CD4-positive, alpha-beta T cell treated with Interleukin-15 for 4 hours (primary cell): ENCODE measurements around the gene COL9A3.

Source experiments
- DNase-seq: peaks from one replicate; pipeline ENCODE4 v3.0.0-alpha.2; 2020; ENCODE audit warnings: low spot score

The COL9A3 gene

DNA sequence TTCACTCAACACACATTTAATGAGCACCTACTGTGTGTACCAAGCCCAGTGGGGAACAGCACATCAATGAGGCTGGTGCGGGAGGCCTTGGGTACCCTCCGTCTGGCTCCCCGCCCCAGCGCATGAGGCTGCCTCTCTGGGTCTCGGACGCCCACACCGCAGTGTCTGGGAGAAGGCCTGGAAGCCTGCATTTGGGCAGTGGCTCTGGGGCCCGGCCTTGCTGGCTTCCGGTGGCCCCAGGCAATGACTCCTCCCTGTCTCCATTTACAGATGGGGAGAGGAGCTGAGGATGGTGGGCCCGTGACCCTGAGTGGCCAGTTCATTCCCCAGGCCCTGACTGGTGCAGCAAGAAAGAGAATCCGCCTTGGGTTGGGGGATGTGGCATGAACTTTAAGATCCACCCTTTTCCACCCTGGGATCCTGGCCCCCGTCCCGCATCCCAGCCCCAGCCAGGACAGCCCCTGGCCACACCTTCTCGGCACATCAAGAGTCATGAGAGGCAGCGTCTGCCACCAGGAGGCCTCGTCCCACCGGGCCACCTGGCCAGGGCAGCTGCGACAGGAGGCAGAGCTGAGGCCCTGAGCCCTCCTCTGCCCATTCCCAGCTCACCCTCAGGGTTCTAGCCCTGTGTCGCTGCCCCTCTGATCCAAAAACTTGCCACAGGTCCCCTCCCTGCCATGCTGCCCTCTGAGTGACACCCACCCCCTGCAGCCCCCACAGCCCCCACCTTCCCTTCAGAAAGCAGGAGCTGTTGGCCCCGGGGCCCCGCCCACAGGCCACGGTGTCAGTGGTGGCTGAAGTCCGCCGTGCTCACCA lies 38.0 kb upstream of the COL9A3 start:
- DNase-seq: no peak

DNA sequence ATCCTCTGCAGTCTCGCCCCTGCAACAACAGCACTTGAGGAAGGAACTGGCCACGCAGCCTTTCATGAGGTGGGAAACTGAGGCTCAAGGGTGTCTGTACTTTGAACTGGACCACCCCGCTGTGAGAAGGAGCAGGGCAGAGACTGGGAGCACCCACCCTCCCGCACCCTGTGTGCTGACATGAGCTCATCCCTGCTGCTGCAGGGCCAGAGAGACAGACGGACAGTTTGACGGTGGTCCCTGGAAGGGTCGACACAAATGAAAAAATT lies 37.5 kb upstream of the COL9A3 start:
- DNase-seq: no peak

DNA sequence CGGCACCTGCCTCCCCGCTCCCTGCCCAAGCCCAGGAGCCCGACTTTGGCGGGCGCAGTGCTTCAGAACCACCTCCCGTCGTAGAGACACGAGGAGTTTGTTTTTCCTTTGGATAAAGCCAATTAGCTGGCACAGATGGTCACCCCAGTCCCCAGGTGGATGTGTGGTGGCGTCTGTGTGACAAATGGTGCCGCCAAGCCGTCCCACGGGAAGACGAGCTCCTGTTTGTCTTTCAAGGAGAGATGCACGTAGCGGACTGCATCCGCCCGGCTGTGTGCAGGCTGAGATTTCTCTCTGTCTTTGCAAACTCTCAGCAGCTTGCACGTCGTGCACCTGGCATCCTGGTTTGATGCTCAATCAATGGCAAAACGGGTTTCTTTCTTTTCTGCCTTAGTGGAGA lies 36.6 kb upstream of the COL9A3 start:
- no peak for DNase-seq

DNA sequence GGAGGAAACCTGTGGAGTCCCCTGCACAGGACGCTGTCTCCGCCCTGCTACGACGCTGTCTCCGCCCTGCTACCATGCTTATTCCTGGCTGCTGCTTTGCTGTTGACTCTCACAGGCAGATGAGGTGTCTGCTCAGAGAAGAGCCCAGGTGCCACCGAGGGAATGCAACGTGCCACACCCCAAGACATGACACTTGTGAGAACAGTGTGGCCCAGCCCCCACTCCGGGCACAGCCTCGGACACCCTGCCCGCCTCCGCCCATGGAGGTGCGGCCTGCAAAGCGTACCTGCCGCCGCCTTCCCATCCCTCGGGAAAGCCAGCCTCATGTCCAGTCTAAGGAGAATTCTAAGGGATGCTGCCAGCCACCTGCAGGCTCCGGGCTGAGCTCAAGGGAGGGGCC lies 36.2 kb upstream of the COL9A3 start:
- no peak for DNase-seq

DNA sequence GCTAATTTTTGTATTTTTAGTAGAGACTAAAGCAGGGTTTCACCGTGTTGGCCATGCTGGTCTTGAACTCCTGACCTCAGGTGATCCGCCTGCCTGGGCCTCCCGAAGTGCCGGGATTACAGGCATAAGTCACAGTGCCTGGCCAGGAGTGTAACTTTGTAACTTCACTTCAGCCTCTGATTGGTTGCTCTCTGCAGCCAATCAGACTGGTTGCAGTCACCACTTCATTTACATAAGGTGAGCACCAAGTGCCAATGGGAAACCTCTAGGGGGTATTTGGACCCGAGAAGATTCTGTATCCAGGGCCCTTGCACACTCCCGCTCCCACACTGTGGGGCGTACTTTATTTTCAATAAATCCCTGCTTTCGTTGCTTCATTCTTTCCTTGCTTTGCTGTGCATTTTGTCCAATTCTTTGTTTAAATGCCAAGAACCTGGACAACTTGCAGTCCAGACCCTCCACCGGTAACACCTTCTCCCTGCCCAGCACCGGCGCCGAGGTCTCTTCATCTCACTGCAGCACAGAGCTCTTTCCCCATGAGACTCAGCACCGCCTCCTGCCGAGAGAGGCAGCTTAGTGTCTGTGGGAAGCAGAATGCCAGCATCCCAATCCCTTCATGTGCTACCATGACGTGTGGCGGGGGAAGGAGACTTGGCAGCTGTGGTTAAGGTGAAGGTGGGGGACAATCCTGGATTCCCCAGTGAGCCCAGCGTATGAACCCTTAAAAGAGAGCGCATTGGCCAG lies 34.5 kb upstream of the COL9A3 start:
- DNase-seq: no peak

DNA sequence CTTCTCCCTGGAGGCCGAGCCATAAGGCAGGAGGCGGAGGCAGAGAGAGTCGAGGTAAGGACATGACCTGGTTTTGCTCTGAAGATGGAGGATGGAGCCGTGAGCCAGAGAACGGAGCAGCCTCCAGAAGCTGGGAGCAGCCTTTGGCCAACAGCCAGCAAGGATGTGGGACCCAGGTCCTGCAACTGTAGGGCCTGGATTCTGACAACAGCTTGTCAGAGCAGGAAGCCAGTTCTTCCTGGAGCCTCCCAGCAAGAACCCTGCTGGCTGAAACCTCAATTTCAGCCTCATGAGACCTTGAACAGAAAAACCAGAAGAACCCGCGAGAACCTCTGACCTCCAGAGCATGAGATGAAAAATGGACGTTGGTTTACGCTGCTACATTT lies 34.0 kb upstream of the COL9A3 start:
- no peak for DNase-seq

DNA sequence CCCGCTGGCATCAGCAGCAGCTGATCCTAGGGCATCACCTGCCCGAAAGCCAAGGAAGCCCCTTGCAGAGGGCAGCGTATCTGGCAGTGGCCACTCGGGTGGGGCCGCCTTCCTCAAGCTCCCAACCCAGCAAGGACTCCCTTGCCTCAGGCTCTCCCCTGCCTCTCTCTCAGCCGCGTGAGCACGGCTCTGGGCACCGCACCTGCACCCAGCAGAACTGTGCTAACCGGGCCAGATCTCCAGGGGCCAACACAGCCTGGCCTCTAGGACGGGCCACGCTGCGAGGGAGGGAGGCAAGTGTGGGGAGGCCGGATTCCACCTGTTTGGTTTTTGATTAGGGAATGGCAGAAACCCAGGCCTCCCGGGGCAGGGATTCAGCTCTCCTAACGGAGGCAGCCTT lies 32.4 kb upstream of the COL9A3 start:
- no peak for DNase-seq

DNA sequence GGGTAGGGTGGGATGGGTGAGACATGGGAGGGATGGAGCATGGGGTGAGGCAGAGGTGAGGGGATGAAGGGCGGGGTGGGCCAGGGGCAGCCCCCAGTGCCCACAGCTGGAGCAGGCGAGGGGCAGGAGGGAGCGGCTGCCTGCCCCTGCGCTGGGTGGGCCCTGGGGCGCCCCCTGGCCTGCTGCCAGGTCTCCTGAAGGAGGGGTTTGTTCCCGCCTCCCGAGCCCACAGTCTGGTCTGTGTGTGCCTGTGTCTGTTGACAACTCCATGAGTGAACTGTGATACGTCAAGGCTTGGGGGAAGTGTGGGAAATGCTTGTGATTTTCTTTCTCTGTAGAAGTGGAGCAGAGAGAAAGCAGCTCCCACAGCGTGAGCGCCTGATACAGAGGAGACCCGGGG lies 31.5 kb upstream of the COL9A3 start:
- no peak for DNase-seq

DNA sequence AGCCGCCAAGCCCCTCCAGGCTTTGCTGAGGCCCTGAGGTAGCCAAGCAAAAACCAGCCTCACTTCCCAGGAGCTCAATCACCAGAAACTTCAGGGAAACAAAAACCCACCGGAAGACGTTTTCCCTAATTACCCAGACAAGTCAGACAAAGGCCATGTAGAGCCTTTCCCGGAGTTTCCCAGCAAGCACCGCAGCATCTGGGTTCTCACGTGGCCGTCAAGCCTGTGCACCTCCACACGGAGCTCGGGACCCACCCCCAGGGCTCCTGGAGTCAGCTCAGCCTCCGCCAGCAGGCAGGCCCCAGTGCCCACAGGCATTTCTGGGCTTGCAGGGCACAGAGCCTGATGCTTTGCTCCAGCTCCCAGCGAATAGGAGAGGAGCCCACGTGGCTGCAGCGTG lies 30.7 kb upstream of the COL9A3 start:
- no peak for DNase-seq

DNA sequence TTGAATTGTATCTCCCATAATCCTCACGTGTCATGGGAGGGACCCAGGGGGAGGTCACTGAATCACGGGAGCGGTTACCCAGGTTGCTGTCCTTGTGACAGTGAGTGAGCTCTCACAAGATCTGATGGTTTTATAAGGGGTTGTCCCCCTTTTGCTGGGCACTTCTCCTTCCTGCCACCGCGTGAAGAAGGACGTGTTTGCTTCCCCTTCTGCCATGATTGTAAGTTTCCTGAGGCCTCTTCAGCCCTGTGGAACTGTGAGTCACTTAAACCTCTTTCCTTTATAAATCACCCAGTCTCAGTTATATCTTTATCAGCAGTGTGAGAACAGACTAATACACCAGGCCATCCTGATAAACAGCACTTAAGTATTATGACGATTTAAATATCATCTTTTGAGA lies 29.5 kb upstream of the COL9A3 start:
- no peak for DNase-seq

DNA sequence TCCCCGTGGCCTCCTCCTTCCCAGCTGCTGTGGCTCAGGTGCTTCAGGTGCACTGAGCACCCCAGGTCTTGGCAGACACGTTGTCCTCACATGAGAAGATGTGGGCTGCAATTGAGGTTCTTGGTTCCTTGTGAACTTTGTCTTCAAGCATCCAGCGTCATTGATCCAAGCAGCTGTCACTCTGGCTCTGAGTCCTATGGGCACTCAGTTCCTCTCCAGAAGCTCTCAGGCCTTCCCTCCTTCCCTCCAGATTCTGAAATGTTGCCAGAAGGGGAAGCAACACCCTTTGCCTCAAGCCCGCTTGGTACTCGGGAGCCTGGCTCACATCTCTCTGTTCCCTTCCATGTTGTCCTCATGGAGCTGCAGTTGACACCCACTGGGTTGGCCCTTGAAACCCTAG lies 29.0 kb upstream of the COL9A3 start:
- no peak for DNase-seq

DNA sequence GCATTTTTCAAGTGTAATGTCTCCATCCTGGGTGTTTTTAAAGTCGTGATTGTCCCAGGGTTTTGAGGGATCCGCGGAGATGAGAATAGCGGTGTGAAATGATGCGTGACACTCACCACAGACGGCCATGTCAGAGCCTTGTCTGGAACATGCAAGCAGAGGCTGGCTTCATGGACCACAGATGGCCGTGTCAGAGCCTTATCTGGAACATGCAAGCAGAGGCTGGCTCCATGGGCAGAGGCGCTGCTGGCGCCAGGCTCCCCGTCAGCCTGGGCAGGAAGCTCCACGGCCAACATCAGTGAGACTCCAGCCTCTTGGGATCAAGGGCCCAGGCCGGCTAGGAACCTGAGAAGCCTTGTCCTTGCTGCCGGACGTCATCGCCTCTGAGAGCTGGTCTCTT lies 28.2 kb upstream of the COL9A3 start:
- DNase-seq: no peak

DNA sequence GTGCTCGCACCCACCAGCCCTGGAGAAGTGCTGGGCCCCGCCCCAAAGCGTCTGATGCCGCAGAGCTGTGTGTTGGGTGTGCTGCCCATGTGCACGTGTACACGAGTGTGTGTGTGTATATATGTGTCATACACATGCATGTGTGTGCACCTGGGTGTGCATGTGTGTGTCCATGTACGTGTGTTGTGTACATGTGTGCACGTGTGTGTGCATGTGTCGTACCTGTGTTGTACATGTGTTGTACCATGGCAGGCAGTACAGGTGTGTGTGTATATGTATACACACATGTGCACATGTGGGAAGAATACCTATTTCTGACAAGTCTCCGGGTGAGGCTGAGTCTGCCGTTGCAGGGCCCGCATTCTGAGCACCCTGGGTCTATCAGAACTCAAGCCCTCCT lies 26.8 kb upstream of the COL9A3 start:
- no peak for DNase-seq

DNA sequence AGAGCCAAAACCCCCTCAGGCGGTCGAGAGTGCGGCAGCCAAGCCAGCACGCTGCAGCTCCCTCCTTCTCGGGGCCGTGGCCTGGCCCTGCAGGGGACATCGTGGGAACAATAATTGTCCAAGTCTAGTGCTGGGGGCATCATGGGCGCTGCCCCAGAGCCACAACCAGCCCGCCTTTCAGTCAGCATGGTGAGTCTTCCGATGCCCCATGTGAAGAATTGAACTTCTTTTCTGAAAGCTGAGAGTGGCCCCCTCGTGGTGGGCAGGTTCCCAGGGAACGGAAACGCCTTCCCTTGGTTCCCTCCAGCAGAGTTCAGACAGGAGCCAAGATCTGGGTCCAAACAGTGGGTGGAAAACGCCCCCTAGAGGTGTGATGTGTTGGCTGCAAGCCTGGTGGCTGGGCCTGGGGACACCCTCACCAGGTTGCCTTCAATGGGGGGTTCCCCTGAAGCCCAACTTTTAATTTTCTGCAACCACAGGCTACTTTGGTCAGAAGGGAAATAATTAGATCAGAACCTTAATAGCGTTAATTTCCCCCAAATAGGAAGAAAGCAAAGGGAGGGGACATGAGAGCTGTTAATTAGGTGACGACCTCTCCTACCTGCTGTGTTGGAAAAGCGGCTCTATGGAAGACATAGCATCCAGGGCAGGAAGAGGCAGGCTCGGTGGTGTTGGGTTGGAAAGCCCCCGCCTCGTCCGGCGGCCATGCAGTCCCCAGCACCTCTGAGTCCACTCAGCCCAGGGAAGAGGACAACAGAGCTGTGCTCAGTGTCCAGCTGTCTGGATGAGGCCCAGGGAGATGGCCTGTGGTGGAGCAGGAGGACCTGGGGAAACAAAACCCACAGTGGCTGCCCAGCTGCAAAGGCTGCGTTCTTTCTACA lies 25.3 kb upstream of the COL9A3 start:
- peak; percentile 78 for DNase-seq

DNA sequence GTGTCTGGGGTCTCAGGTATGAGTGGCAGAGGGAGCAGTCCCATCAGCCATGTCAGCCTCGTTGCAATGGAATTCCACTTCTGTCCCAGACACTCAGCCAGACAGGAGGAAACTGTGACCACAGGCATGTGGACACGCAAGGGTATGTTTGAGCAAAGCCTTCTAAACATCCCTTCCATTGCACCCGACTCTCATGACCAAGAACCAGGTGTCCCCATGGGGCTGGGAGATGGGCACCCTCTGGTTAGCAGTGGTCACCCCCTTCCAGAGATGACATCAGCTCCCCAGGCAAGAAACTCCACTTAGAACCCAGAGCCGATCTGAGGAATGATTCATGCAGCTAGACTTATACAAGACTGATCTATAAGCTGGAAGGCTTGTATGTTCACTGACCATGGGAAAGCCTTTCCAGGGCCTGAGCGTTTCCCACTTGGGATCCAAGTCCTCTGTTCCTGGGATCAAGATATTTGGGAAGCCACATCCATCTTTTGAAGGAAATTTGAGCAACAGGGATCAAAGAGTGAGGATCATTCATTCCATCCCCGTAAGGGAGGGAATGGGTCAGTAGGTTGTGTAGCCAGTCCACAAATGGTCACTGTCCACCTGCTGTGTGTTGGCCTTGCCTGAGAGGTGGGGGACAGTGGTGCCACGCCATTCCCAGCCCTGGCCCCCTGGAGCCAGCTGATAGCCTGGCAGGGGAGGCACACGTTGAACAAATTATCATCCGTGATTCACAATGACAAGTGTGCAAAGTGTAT lies 24.5 kb upstream of the COL9A3 start:
- DNase-seq: no peak

DNA sequence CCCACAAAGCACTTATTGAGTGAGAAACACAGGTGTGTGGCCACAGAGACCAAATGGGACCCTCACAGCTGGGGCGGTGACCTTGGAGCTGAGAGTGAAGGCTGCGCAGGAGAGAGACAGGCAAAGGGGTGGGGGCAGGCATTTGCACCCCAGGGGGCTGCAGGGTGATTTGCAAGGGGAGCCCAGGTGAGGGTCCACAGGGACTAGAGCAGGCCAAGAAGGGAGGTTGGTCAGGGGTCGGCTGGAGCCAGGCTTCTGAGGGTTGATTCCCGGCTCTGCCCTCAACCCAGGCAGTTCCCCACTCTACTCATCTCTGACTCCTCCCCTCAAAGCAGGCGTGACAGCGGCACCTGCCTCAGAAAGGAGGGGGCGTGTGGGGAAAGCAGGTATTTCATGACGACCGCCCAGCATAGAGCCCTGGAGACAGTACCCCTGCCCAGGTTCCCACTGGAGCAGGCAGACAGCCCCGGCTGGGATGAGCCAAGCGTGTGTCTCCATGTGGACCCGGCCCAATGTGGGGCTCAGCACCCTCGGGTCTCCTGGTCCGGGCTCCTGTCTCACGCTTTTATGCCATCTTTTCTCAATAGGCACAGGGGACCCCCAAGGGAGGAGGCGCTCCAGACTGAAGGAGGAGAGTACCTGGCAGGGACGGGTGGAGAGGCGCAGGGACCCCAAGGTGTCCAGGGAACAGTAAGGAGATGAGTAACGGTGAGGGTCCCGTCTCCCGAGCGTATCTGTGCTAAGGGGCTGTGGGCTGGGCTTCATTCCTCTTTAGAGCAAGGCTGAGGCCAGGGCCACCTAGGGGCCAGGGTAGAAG lies 23.7 kb upstream of the COL9A3 start:
- no peak for DNase-seq

DNA sequence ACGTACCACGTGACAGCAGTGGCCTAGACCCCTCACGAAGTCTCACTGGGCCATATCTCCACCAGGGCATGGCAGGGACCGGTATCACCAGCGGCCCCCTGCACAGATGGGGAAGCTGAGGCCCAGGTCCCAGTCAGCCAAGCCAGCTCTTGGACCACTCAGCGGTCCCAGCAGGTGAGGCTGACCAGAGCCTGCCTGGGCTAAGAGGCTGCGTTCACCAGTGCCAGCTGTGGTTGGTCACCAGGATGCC lies 23.2 kb upstream of the COL9A3 start:
- DNase-seq: no peak

DNA sequence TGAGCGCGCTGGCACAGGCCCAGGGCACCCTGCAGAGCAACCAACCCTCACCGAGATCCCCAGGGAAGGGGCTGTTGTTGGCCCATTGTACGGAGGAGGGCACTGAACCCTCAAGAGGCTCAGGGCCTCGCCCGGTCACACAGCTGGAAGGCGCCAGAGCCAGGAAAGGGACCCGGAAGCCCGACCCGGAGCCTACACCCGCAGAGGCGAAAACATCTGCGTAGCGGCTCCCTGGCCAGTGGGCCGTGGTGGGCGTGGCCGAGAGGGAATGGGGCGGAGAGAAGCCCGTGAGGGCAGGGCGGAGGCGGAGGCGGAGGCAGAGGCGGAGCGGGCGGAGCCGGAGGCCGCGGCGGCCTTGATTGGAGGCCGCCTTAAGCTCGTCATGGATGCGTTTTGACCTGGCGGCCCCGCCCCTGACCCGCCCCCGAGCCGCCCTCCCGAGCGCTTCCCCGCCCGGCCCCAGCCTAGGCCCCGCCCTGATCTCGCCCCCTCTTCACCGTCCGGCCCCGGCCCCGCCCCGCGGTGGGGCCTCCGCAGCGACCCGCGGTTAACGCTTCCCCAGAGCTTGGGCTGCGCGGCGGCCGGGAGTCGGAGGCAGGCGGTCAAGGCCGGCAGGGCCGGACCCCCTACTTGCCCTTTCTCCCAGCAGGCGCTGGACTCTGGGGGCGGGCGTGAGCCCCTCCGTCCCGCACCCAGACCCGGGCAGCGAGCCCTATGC lies 22.7 kb upstream of the COL9A3 start:
- DNase-seq: peak; percentile 94

DNA sequence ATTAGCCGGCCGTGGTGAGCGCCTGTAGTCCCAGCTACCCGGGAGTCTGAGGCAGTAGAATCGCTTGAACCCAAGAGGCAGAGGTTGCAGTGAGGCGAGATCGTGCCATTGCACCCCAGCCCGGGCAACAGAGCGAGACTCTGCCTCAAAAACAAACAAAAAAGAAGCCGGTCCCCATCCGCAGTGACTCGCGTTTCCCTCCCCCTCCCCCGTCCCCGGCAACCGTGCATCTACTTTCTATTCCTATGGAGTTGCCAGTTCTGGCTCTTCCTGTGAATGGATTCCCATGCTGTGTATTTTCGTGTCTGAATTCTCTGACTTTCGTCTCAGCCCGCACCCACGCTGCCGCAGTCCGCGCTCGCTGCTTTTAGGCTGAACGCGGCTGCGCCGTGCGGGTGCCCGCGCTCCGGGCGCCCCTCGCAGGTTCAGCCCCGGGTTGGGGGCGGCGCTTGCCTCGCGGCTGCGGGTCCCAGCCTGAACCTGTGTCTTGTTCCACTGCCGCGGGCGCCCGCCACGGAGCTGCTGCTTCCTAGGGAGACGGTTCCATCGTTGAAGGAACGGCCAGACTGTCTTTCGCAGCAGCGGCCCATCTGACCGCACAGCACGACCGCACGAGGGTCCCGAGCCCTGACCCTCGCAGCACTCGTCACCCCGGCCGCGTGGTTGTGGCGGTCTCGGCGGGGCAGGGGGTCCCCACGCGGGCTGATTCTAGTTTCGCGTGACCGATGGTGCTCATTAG lies 21.7 kb upstream of the COL9A3 start:
- DNase-seq: peak; percentile 43
